ENCODE results near the gene ATL1.
"Not testable (repeated sequence)": the region's sequence is repeated elsewhere in the genome, so short reads cannot be mapped to it uniquely, and the experiment has no call there.

- not testable (repeated sequence) for TF ChIP-seq CTCF (conservative IDR thresholded peaks at IDR 0.05); ZFX (IDR thresholded peaks at IDR 0.05)
Observed at GRCh38 chr14:50552796-50553195, 7.1 kb upstream of the ATL1 start.

Data from C4-2B (cell line).